Smooth muscle cell (in vitro differentiated cells): ENCODE measurements around the gene RBMS3. TPM values are rescaled to one million over a fixed set of nuclear protein-coding genes. Genes with fewer than 3 reads are reported as not detected.
A peak's percentile ranks its signal among the peaks of the same experiment; 100 is the strongest.

ENCODE experiments used
- DNase-seq: peaks from one replicate; lab custom pipeline; 2025; ENCODE audit not compliant: unreplicated experiment; lab: John Stamatoyannopoulos, UW
- H2AFZ ChIP-seq: fragments of 200-600 bp; sonication (generic); 2 replicates; pipeline ENCODE4 v1.6.0; 2016; ENCODE audit warnings: antibody characterized with exemption, low read depth, mild to moderate bottlenecking
- H3F3A ChIP-seq: fragments of 200-600 bp; sonication (generic); 2 replicates; pipeline ENCODE4 v1.6.0; 2017; ENCODE audit warnings: antibody characterized with exemption, low read depth
- H3K27ac ChIP-seq: fragments of 200-600 bp; sonication (generic); 2 replicates; pipeline ENCODE4 v1.5.1; 2016; ENCODE audit warnings: low read depth, mild to moderate bottlenecking
- H3K27me3 ChIP-seq: fragments of 200-600 bp; sonication (generic); 2 replicates; pipeline ENCODE4 v1.6.1; 2016; ENCODE audit warnings: low read depth, mild to moderate bottlenecking
- H3K36me3 ChIP-seq: fragments of 200-600 bp; sonication (generic); 2 replicates; pipeline ENCODE4 v1.5.1; 2016; ENCODE audit warnings: low read depth
- H3K4me1 ChIP-seq: fragments of 200-600 bp; sonication (generic); 2 replicates; pipeline ENCODE4 v1.5.1; 2016; ENCODE audit warnings: low read depth
- H3K4me2 ChIP-seq: fragments of 200-600 bp; sonication (generic); 2 replicates; pipeline ENCODE4 v1.6.0; 2016; ENCODE audit warnings: mild to moderate bottlenecking
- H3K4me3 ChIP-seq: fragments of 200-600 bp; sonication (generic); 2 replicates; pipeline ENCODE4 v1.5.1; 2016; ENCODE audit warnings: mild to moderate bottlenecking
- H3K79me2 ChIP-seq: fragments of 200-600 bp; sonication (generic); 2 replicates; pipeline ENCODE4 v1.6.0; 2016; ENCODE audit warnings: low read depth, mild to moderate bottlenecking
- H3K9ac ChIP-seq: fragments of 200-600 bp; sonication (generic); 2 replicates; pipeline ENCODE4 v1.6.0; 2016; ENCODE audit warnings: low read depth
- H3K9me3 ChIP-seq: fragments of 200-600 bp; sonication (generic); replicated peaks from 2 replicates; pipeline ENCODE4 v1.5.1; 2016; ENCODE audit warnings: low read depth
- H4K20me1 ChIP-seq: fragments of 200-600 bp; sonication (generic); 2 replicates; pipeline ENCODE4 v1.6.0; 2016; ENCODE audit warnings: low read depth
- CTCF ChIP-seq: fragments of 200-600 bp; sonication (generic); IDR thresholded peaks from 2 replicates; pipeline ENCODE4 v1.5.1; 2017; ENCODE audit warnings: borderline replicate concordance, mild to moderate bottlenecking, antibody characterized with exemption; ENCODE audit not compliant: insufficient read depth, poor library complexity, severe bottlenecking
- WGBS: methylation state at CpG from one replicate; pipeline ENCODE4 v1.1.7; 2016; ENCODE audit warnings: low lambda C conversion rate; 5-methylcytosine and 5-hydroxymethylcytosine counted together
- polyA plus RNA-seq: library from polyadenylated mRNA; unstranded; fragments of >200 nt; fragmentation: Nextera tagmentation; extraction: Ambion mirVana; gene quantifications from 2 replicates; pipeline ENCODE4 v1.2.1, GENCODE V29; 2016
- total RNA-seq: library from RNA; depleted of rRNA; stranded (reverse); fragments of >200 nt; gene quantifications from 2 replicates; pipeline ENCODE4 v1.2.3, GENCODE V29; 2014

The RBMS3 gene
- total and polyA plus RNA-seq, 2 experiments from 2014 or later: 42.9 to 50.6 TPM

- Histone ChIP-seq H2AFZ (no peak overlapping the region), H3K9me3 (no peaks in the 10 kb centered on the region), H3K36me3 (no peaks in the 10 kb centered on the region), H3K4me3 (peak overlapping the region; percentile 32), H3K4me2 (peak overlapping the region; percentile 76), H3K27me3 (no peaks in the 10 kb centered on the region), H3K9ac (peak overlapping the region; percentile 79), H3K4me1 (peaks cover 25% of the 10 kb centered on the region), H3F3A (peaks cover 4% of the 10 kb centered on the region), H3K79me2 (peaks cover 90% of the 10 kb centered on the region), H3K27ac (peak overlapping the region; percentile 97), H4K20me1 (peaks cover 3% of the 10 kb centered on the region)
- TF ChIP-seq CTCF: no peak
- 75% methylated on average over 4 of the region's 4 CpGs for WGBS
- DNase-seq: no peak
Observed at GRCh38 chr3:29335943-29336342, 55.1 kb downstream of the RBMS3 start.

GRCh38 chr3:29337565-29337964, 56.7 kb downstream of the RBMS3 start:
- Histone ChIP-seq H3K9me3 (no peaks in the 10 kb centered on the region), H3K79me2 (peaks cover 91% of the 10 kb centered on the region), H3K9ac (no peak overlapping the region), H3K4me1 (peaks cover 25% of the 10 kb centered on the region), H2AFZ (no peak overlapping the region), H3K4me2 (no peak overlapping the region), H3K27me3 (no peaks in the 10 kb centered on the region), H3K27ac (peak overlapping the region; percentile 97), H3K36me3 (no peaks in the 10 kb centered on the region), H4K20me1 (peaks cover 3% of the 10 kb centered on the region), H3F3A (peaks cover 4% of the 10 kb centered on the region), H3K4me3 (no peak overlapping the region)
- DNase-seq: no peak
- no peak for TF ChIP-seq CTCF

GRCh38 chr3:29338377-29338776, 57.5 kb downstream of the RBMS3 start:
- peaks cover 4% of the 10 kb centered on the region for H3F3A ChIP-seq
- H3K79me2 ChIP-seq: peaks cover 91% of the 10 kb centered on the region
- H3K9me3 ChIP-seq: no peaks in the 10 kb centered on the region
- H3K36me3 ChIP-seq: no peaks in the 10 kb centered on the region
- DNase-seq: no peak
- no peak overlapping the region for H3K4me3 ChIP-seq
- H3K4me2 ChIP-seq: no peak overlapping the region
- H4K20me1 ChIP-seq: peaks cover 3% of the 10 kb centered on the region
- H3K27me3 ChIP-seq: no peaks in the 10 kb centered on the region
- no peak for TF ChIP-seq CTCF
- H2AFZ ChIP-seq: no peak overlapping the region
- no peak overlapping the region for H3K27ac ChIP-seq
- peaks cover 25% of the 10 kb centered on the region for H3K4me1 ChIP-seq
- H3K9ac ChIP-seq: no peak overlapping the region

GRCh38 chr3:29339016-29339833, 58.4 kb downstream of the RBMS3 start:
- H3K79me2 ChIP-seq: peaks cover 91% of the 10 kb centered on the region
- H3K4me2 ChIP-seq: peak overlapping the region; percentile 43
- H3K9me3 ChIP-seq: no peaks in the 10 kb centered on the region
- H3F3A ChIP-seq: peaks cover 4% of the 10 kb centered on the region
- H3K4me1 ChIP-seq: peaks cover 22% of the 10 kb centered on the region
- H3K4me3 ChIP-seq: no peak overlapping the region
- peaks cover 3% of the 10 kb centered on the region for H4K20me1 ChIP-seq
- no peak for DNase-seq
- TF ChIP-seq CTCF: no peak
- no peaks in the 10 kb centered on the region for H3K27me3 ChIP-seq
- H2AFZ ChIP-seq: no peak overlapping the region
- no peak overlapping the region for H3K9ac ChIP-seq
- no peaks in the 10 kb centered on the region for H3K36me3 ChIP-seq
- WGBS: 69% methylated on average over 8 of the region's 8 CpGs
- H3K27ac ChIP-seq: peak overlapping the region; percentile 31
